ENCODE data around the gene SLC4A4.

Gene SLC4A4

DNA sequence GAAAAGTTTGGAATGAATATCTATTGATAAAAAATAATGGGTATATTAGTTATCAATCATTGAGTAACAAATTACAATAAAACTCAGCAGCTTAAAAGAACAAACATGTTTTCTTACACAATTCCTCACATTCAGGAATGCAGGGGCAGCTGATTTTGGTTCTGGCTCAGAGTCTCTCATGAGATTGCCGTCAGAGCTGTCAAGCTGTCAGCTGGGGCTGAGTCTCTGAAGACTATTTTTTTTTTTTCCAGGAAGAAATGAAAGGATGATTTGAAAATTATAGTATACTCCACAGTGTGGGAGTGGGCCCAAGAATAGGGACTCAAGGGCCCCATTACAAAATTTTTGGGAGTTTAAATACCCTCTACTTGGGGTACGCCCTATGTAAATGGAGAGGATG lies 226.0 kb downstream of the SLC4A4 start:
- H3K9me3 ChIP-seq (ENCODE audit: control insufficient read depth, insufficient read depth, low read depth, low read length), result no peaks in the 10 kb centered on the region
- CTCF ChIA-PET, result no interaction called here
- no peak overlapping the region for H3K27ac ChIP-seq (ENCODE audit: extremely low read depth, low read depth, low read length)
- no peak overlapping the region for H3K4me3 ChIP-seq (ENCODE audit: low read depth, low read length)
- POLR2A ChIA-PET, result no interaction called here
- TF ChIP-seq ZNF549 (tag by site-specific recombination; IDR thresholded peaks at IDR 0.05), result no peak
- no peak for TF ChIP-seq ZSCAN5A (tag by site-specific recombination; IDR thresholded peaks at IDR 0.05)
- no peak for TF ChIP-seq ZNF837 (tag by site-specific recombination; IDR thresholded peaks at IDR 0.05)
- no peak for TF ChIP-seq ZNF560 (tag by site-specific recombination; IDR thresholded peaks at IDR 0.05; ENCODE audit: borderline replicate concordance)
- TF ChIP-seq, protein P1, sequence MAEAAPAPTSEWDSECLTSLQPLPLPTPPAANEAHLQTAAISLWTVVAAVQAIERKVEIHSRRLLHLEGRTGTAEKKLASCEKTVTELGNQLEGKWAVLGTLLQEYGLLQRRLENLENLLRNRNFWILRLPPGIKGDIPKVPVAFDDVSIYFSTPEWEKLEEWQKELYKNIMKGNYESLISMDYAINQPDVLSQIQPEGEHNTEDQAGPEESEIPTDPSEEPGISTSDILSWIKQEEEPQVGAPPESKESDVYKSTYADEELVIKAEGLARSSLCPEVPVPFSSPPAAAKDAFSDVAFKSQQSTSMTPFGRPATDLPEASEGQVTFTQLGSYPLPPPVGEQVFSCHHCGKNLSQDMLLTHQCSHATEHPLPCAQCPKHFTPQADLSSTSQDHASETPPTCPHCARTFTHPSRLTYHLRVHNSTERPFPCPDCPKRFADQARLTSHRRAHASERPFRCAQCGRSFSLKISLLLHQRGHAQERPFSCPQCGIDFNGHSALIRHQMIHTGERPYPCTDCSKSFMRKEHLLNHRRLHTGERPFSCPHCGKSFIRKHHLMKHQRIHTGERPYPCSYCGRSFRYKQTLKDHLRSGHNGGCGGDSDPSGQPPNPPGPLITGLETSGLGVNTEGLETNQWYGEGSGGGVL (tag by site-specific recombination; IDR thresholded peaks at IDR 0.05), result no peak
- no peak for TF ChIP-seq ZNF768 (tag by site-specific recombination; IDR thresholded peaks at IDR 0.05)
- TF ChIP-seq TCF7L2 (IDR thresholded peaks at IDR 0.05; ENCODE audit: borderline replicate concordance, low read depth, low read length), result no peak
- TF ChIP-seq ZNF16 (tag by site-specific recombination; IDR thresholded peaks at IDR 0.05; ENCODE audit: low read depth), result no peak
- H3K36me3 ChIP-seq (ENCODE audit: control insufficient read depth in 2 of 2, insufficient read depth in 1 of 2, low read length in 2 of 2), result no peaks in the 10 kb centered on the region
- no peaks in the 10 kb centered on the region for H3K4me1 ChIP-seq (ENCODE audit: control insufficient read depth, insufficient read depth, low read length)

DNA sequence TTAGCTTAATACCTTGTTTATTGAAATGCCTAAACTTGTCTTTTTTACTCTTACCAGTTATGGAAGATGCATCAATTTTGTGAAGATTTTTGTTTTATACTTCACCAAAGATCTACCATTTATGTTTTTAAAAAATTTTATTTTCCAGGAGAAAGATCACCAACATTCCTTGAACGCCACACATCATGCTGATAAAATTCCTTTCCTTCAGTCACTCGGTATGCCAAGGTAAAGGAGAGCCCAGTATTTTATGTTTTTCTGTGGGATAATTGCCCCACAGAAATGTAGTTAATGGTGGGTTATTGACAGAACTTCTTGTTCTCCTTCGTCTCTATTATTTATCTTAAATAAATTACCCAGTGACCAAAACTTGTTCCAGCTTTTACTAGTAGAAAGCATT lies 228.0 kb downstream of the SLC4A4 start:
- TF ChIP-seq, protein P1 (tag by site-specific recombination; IDR thresholded peaks at IDR 0.05), result no peak
- TF ChIP-seq MYNN (tag by site-specific recombination; IDR thresholded peaks at IDR 0.05; ENCODE audit: borderline replicate concordance) (no peak), SP7 (tag by site-specific recombination; IDR thresholded peaks at IDR 0.05) (no peak), ZNF548 (tag by site-specific recombination; IDR thresholded peaks at IDR 0.05) (no peak), KLF1 (tag by site-specific recombination; IDR thresholded peaks at IDR 0.05) (no peak), ZNF341 (tag by site-specific recombination; IDR thresholded peaks at IDR 0.05; ENCODE audit: low read depth) (no peak)
- Histone ChIP-seq H3K9me3 (ENCODE audit: control insufficient read depth, insufficient read depth, low read depth, low read length) (no peaks in the 10 kb centered on the region), H3K4me3 (ENCODE audit: low read depth, low read length) (no peak overlapping the region), H3K4me1 (ENCODE audit: control insufficient read depth, insufficient read depth, low read length) (no peaks in the 10 kb centered on the region), H3K36me3 (ENCODE audit: control insufficient read depth in 2 of 2, insufficient read depth in 1 of 2, low read length in 2 of 2) (no peaks in the 10 kb centered on the region), H3K27ac (ENCODE audit: extremely low read depth, low read depth, low read length) (no peak overlapping the region)
- POLR2A ChIA-PET, result interaction anchor here (0.7 kb wide), 1 partner anchor 76 kb away, joined by 4 read pairs; no protein-coding TSS in a partner anchor
- CTCF ChIA-PET, result interaction anchor here (0.6 to 1.3 kb wide), 2 partner anchors 10 to 97 kb away, joined by 3 to 4 read pairs; no protein-coding TSS in a partner anchor

GRCh38 chr4:71568131-71568530 lies 229.3 kb downstream of the SLC4A4 start:
- POLR2A ChIA-PET, result no interaction called here
- Histone ChIP-seq H3K36me3 (ENCODE audit: control insufficient read depth in 2 of 2, insufficient read depth in 1 of 2, low read length in 2 of 2) (no peaks in the 10 kb centered on the region), H3K4me3 (ENCODE audit: low read depth, low read length) (no peak overlapping the region), H3K27ac (ENCODE audit: extremely low read depth, low read depth, low read length) (no peak overlapping the region), H3K4me1 (ENCODE audit: control insufficient read depth, insufficient read depth, low read length) (no peaks in the 10 kb centered on the region), H3K9me3 (ENCODE audit: control insufficient read depth, insufficient read depth, low read depth, low read length) (no peaks in the 10 kb centered on the region)
- TF ChIP-seq ZBTB7A (tag by site-specific recombination; IDR thresholded peaks at IDR 0.05; ENCODE audit: low read depth) (no peak), HOXA7 (CRISPR knock-in tag; IDR thresholded peaks at IDR 0.05; ENCODE audit: borderline replicate concordance) (no peak), ZNF292 (tag by site-specific recombination; IDR thresholded peaks at IDR 0.05; ENCODE audit: borderline replicate concordance, low read depth) (no peak), ZNF324 (tag by site-specific recombination; IDR thresholded peaks at IDR 0.05) (no peak), GLIS1 (tag by site-specific recombination; IDR thresholded peaks at IDR 0.05) (no peak), ZNF530 (tag by site-specific recombination; IDR thresholded peaks at IDR 0.05; ENCODE audit: low read depth) (no peak), AEBP2 (tag by site-specific recombination; IDR thresholded peaks at IDR 0.05; ENCODE audit: borderline replicate concordance) (no peak)
- TF ChIP-seq, protein P2, sequence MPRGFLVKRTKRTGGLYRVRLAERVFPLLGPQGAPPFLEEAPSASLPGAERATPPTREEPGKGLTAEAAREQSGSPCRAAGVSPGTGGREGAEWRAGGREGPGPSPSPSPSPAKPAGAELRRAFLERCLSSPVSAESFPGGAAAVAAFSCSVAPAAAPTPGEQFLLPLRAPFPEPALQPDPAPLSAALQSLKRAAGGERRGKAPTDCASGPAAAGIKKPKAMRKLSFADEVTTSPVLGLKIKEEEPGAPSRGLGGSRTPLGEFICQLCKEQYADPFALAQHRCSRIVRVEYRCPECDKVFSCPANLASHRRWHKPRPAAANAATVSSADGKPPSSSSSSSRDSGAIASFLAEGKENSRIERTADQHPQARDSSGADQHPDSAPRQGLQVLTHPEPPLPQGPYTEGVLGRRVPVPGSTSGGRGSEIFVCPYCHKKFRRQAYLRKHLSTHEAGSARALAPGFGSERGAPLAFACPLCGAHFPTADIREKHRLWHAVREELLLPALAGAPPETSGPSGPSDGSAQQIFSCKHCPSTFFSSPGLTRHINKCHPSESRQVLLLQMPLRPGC (tag by site-specific recombination; IDR thresholded peaks at IDR 0.05), result no peak
- CTCF ChIA-PET, result no interaction called here

Measured in HEK293 (cell line).